Stimulated activated CD4-positive, alpha-beta T cell treated with anti-CD3 and anti-CD28 coated beads, Interleukin-12 subunit alpha, Interleukin-12 subunit beta, amount 100 ng/mL, for 48 hours (primary cell): Measurements from ENCODE around the gene PAPSS1.
"Not testable (repeated sequence)": the region's sequence is repeated elsewhere in the genome, so short reads cannot be mapped to it uniquely, and the experiment has no call there.

Source experiments
- DNase-seq, 3 donors: peaks; one replicate each; pipeline ENCODE4 v3.0.0-alpha.2; 2020; ENCODE audit warnings: low read depth in 2 of 3, low spot score in 1 of 3

The PAPSS1 gene

DNA sequence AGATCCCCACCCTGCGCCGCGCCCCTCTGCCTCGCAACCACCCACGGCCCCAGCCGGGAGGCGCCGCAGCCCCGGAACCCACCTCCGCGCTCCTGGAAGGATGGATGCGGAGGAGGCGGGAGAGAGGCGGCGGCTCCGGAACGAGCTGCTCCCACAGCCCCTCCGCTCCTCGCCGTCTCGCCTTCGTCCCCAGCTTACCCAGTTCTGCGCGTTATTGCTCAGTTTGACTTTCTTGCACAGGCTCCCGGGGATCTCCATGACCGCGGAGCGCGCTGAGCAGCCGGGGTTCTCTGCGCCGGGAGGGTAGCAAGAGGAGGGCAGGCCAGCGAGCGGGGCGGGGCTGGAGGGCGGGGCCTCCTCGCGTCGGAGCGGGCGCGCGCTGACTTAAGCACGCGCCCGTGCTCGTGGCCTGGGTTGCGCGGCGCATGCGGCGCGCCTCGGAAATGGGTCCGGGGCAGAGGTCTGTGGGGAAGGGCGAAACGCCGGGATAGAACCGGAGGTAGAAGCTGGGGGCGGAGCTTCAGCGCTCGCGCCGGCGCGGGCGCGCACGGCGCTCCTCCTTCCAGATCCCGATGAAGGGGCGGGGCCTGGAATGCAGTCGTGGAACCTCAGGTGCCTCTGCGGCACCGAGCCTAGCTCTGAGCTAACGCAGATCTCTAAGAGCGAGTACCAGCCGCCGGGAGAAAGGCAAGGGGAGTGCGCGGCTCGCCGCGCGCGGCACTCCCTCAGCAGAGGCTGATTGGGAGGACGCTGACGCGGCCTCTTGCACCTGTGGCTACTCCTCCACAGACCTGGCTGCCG lies at the start of gene PAPSS1:
PAPSS1 (minus strand) TSS at position 313 of the 801 bp plus-strand sequence; CDS start at position 258, 55 bp downstream.
- peak; percentile 87 to 92 (median 92) for DNase-seq

DNA sequence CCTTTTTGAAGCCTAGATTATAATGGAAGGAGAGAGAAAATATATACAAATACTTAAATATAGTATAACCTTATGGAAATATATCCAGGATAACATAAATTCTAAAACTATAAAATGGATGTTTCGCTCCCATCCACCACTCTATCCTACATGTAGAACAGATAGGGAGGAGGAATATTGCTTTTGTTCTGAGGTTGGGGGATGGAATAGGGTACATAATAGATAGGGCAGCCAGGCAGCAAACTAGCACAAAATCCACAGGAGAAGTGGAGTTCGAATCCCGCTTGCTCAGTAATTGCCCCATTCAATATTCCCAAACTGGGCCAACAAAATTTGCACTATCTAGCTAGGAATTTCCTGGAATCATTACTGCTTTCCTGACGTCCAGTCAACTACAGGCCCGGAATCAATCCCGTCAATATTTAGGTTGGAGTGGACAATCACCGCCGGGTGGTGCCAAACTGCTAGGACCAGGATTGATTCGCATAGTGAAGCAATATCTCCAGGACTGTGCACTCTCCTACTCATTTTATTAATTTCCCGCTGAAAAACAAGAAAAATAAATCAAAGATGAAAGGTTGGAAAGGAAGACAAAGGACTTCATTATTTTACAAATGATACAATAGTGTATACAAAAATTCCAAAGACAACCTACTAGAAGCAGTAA lies 40.4 kb upstream of the PAPSS1 start:
- DNase-seq, result no peak

DNA sequence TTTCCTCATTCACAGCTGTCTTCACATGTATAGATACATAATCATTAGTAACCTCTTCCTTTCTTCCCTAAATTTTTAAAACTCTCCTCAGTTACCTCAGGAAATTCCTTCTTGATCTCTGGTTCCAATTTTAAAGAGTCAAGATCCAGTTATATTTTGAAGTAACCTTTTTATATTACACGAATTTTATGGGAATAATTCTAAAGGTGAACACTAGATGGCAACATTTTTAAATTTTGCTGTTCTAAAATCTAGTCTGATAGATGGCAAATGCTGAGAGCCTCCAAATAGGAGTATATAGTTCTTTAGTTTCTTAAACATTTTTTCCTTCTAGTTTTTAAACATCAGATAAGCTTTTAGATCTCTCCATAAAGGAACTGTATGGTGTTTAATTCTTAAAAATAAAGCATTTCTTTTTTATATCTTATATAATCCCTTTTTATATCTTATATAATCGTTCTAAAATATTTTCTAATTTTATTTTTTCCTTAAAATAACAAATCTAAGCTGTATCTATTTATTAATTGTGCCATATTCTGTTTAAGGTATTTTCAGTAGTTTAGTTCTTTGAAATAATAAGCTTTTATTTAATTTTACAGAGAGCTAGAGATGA lies 37.9 kb upstream of the PAPSS1 start:
- DNase-seq, result no peak

DNA sequence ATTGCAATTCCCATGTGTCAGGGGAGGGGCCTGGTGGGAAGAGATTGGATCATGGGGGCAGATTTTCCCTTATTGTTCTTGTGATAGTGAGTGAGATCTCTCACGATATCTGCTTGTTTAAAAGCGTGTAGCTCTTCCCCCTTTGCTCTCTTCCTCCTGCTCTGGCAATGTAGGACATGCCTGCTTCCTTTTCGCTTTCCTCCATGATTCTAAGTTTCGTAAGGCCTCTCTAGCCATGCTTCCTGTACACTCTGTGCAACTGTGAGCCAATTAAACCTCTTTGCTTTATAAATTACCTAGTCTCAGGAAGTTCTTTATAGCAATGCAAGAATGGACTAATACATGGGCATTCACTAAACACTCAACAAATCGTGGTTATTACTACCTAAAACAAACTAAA lies 37.2 kb upstream of the PAPSS1 start:
- no peak for DNase-seq

DNA sequence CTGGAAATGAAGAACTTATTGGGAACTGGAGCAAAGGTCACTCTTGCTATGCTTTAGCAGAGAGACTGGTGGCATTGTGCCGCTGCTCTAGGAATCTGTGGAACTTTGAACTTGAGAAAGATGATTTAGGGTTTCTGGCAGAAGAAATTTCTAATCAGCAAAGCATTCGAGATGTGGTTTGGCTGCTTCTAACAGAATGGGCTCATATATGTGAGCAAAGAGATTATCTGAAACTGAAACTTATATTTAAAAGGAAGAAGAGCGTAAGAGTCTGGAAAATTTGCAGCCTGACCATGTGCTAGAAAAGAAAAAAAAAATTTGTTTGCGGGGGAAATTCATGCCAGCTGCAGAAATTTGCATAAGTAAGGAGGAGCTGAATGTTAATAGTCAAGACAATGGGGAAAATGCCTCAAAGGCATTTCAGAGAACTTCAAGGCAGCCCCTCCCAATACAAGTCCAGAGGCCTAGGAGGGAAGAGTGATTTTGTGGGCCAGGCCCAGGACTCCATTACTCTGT lies 35.9 kb upstream of the PAPSS1 start:
- no peak for DNase-seq

DNA sequence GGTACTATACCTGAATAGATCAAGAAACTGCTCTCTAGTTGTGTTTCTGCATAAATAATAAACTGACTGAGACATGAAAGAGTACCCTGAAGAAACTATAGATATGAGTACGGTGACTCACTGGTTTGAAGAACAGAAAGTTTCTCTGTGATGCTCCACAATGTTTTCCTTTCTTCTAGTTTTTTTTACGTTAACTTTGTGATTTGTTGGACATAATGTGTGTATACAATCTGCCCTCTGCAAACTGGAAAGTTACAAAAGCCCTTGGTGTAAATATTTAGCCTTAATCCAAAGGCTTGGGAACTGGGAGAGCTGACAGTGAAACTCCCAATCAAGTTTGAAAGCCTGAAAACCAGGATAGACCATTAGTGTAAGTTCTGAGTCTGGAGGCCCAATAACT lies 31.6 kb upstream of the PAPSS1 start:
- DNase-seq, result no peak

DNA sequence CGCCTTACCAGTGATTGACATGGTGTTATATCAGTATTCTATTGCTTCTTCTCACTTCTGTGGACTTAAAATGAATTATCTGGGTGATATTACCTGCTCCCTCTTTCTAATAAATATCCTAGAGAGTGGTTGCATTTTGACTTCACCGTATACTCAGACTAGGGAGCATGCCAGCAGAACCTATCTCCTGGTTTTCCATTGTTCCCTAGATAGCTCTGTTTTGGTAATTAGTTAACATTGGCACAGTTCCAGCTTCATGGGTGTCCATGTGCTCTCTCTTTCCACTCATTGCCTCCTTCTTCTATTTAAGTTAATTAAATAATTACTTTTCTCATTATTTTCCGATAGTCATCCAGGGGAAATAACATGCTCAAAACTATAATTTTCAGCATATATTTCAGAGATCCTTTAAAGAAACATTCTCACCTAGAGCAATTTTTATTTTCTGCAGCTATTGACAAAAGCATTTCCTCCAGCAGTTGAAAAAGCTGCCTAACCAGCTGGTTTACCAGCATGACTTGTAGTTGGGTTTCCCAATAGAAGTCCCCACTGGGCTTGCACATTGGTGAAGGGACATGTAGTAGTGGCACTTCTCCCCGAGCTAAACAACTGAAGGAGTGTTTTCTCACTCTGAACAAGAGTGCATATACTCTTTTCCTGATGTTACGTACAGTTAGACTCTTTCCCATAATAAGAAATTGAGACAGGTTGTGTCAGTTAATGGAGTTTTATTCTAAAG lies 27.9 kb upstream of the PAPSS1 start:
- DNase-seq, result no peak

DNA sequence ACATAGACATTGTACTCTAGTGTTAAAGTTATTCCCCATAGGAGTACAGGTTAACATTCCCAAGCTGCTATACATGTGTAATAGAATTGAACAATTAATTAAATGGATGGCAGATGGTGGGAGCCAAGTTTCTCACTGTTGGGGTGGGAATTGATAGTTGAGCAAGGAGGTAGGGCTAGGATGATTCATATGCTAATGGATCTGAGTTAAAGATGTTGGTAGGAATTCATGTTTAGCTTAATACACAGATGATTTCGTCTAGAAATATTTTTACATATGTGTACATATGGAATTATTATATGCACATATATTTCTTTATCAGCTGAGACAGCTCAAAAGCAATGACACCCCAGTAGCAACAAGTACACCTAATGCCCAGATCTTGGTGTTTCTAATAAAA lies 26.1 kb upstream of the PAPSS1 start:
- no peak for DNase-seq

DNA sequence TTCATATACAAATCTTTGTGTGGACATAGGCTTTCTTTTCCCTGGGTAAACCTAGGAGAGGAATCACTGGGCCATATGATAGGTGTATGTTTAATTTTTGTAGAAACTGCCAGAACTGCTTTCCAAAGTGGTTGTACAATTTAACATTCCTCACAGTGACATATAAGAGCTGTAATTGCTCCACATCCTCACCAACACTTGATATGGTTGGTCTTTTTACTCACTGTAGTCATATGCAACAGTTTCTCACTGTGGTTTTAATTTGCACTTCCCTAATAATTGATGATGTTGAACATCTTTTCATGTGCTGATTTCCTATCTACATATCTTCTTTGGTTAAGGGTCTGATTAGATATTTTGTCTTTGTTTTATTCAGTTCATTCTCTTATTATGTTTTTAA lies 24.5 kb upstream of the PAPSS1 start:
- DNase-seq, result no peak

DNA sequence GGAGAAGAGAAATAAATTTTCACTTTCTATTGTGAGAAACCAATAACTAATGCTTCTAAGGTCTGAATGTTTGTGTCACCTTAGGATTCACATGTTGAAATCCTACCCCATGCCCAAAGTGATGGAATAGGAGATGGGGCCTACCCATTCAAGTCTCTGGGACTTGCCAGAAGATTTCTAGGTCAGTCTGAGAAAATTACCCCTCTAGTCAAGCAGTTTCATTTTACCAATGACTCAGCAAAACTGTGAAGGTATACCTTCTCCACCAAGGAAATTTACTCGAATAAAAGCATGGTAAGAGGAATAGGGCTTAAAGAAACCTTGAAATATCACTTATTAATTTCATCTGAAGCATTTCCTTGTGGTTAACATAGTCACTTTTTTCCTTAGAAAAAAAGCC lies 23.5 kb upstream of the PAPSS1 start:
- no peak for DNase-seq

DNA sequence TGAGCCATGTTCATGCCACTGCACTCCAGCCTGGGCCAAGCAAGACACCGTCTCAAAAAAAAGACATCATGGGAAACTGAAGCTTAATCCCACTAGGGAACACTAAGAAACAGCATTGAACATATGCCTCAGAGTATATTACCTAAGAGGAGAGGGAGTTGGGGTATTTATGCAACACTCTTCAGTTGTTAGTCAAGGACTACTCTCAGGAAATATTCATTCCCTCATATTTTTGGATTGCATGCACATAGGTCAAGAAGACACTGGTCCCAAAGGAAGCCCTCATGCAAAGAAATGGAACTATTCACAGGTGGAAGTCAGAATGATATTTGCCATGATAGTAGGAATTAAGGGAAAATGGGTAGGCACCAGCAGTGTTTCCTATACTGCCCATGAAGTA lies 22.8 kb upstream of the PAPSS1 start:
- DNase-seq, result no peak

DNA sequence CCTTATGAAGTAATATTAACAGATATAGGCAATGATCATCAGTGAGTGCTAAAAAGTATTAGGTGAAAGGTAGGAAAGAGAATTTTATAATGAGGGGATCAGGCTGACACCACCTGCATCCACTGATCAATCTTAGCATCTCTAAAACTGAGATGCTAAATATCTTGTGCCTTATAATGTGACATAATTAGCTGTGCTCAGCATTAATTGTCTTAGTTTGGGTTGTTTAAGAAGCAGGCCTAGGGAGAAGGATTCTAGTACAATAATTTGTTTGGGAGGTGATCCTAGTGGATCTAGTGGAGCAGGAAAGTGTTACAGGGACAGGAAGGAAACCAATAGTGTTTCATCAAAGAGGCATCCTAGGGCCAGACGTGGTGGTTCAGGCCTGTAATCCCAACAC lies 22.2 kb upstream of the PAPSS1 start:
- DNase-seq, result no peak

DNA sequence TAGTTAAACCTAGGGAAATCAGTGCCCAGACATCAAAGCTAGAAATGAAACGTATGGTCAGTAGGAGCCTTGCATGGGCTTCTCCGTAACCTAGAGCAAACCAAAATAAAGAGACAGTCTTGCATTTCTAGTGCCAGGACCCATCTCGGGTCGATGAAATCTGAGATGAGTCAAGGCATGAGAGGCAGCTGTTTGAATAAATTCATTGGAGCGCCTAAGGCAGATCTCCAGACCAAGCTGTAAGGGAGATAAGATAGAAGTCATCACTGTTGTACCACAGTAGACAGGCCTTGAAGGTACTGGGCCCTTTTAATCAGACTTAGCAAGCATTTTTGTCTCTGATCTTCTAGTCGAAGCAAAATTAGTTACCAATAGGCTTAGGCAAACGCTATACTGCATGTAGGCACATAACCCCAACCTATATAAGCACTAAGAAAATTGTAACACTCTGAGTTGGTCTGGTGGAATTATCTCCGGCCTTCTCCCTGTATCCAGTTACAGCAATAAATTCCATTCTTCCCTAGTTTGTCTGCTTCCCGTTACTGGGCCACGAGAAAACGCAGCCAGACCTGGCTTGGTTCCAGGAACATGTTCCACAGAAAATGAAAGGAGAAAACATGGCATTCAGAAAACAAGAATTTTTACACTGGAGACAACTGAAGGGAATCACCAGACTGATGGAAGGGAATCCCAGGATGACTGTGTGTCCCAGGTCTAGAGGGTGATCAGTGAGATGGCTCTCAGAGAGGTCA lies 21.1 kb upstream of the PAPSS1 start:
- DNase-seq, result no peak

DNA sequence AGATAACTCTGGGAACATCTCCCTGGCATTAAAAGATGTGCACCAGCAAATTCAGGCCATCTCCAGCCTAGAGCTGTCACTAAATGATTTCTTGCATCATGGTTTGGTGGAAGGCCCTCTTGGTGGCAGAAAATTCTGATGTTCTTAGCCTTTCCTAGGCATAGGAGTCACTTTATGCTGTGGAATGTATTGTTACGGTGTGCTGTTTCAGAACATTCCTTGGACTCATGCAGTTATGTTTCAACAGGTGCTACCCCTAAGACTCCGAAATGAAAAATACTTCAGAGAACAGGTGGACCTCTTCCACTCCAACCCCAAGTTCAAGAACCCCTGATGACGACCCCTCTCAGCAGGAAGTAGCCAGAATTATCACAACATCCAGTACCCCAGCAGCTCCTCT lies 20.3 kb upstream of the PAPSS1 start:
- DNase-seq, result no peak

DNA sequence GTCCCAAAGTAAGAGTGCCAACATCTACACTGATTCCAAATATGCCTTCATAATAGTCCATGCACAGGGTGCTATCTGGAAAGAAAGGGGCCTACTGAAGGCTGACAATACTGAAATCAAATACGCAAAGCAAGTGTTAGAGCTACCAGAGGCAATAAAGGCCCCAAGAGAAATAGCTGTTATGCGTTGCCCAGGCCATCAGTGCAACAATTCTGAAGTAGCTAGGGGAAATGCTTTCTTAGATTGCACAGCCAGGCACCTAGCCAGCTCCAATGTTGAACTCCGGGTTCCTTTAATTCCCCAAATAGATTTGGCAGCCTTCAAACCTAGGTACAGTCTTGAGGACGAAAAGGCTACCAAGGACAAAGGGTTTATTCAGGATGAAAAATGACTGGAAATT lies 17.4 kb upstream of the PAPSS1 start:
- DNase-seq, result no peak

DNA sequence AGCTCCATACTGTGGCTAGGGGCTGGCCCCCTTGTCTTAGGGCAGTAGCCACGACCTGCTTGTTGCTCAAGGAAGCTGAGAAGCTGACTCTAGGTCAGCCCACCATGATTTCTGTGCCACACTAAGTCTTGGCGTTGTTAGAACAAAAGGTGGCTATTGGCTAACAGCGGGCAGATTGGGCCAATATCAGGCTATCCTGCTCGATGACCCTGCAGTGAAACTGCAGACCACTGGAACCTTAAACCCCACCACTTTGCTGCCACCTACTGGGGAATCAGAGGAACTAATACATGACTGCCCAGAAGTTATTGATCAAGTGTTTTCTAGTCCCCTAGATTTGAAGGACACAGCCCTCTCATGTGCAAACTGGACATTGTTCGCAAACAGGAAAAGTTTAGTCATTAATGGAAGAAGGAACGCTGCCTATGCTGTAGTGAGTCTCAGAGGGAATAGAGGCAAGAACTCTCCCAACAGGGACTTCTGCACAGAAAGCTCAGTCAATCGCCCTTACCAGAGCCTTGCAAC lies 17.0 kb upstream of the PAPSS1 start:
- DNase-seq, result peak in 1 of 3 donors; percentile 35

DNA sequence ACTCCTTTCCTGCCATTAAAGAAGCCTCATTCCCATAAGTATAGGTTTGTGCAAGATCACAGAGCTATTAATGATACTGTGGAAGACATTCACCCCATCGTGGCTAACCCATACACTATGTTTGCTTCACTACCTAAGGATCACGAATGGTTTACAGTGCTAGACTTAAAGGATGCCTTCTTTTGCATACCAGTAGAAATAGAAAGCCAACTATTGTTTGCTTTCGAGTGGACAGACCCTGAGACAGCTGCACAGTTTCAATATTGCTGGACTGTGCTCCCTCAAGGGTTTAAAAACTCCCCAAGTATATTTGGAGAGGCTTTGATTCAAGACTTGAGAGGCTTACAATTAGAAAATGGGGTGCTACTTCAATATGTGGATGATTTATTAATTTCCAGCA lies 16.0 kb upstream of the PAPSS1 start:
- DNase-seq, result no peak

DNA sequence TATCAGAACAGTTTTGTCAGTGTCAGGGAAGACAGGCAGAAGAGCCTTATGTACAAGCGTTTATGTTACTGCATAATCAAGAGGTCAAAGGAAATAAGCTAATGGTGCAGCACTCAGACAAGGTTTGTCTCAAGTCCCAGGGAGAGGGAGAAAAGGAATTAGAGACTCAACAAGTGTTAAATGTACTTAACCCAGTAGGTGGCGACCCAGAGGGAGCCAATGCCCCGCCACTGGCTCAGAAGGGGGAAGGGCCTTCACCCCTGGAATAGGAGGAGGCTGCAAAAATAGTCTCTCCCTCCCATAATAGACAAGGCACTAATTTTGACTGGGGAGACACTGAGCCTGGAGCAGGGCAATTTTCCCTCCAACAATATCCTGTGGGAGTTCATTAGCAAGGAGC lies 14.1 kb upstream of the PAPSS1 start:
- no peak for DNase-seq

DNA sequence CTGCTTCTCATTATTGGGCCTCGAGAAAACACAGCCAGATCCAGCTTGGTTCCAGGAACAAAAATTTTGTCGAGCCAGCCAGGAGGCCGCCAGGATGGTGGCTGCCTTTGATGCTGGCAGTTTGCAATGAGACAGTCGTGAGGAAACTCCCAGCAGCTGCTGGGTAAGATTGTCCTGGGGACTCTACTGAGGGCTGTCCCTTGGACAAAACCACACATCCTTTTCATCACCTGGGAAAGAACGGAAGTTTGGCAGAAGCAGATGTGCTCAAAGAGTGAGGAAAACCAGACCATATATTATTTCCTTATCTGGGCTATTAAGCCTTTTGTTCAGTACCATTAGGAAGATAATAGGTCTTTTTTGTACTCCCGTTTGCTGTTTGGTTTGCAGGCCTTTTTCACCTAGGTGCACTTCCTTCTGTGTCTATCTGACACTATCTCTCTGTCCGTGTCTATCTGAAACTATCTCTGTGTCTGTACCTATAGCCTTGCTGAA lies 13.4 kb upstream of the PAPSS1 start:
- DNase-seq, result no peak

DNA sequence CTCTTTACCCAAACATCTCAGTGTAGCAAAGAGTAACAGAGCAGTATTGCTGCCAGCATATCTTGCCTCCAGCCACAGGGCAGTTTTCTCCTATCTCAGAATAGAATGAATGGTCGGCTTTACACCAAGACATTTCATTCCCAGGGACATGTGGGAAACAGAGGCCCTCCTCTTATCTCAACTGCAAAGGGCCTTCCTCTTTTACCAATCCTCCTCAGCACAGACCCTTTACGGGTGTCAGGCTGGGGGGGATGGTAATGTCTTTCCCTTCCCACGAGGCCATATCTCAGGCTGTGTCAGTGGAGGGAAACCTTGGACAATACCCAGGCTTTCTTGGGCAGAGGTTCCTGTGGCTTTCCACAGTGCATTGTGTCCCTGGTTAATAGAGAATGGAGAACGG lies 9.0 kb upstream of the PAPSS1 start:
- DNase-seq, result not testable (repeated sequence)
